ENCODE data around the gene FGF14.
A peak's percentile ranks its signal among the peaks of the same experiment; 100 is the strongest.
"Not testable (repeated sequence)": the region's sequence is repeated elsewhere in the genome, so short reads cannot be mapped to it uniquely, and the experiment has no call there.

Gene FGF14

GRCh38 chr13:102187313-102187712, 214.5 kb downstream of the FGF14 start:
- DNase-seq = no peak

GRCh38 chr13:102185375-102185984, 216.4 kb downstream of the FGF14 start:
- DNase-seq = no peak

GRCh38 chr13:102183509-102184182, 218.2 kb downstream of the FGF14 start:
- no peak for DNase-seq

GRCh38 chr13:102182170-102182569, 219.7 kb downstream of the FGF14 start:
- DNase-seq = no peak

GRCh38 chr13:102177431-102177830, 224.4 kb downstream of the FGF14 start:
- DNase-seq = no peak

GRCh38 chr13:102176846-102177245, 225.0 kb downstream of the FGF14 start:
- DNase-seq = peak; percentile 87

GRCh38 chr13:102172406-102172805, 229.4 kb downstream of the FGF14 start:
- DNase-seq = no peak

GRCh38 chr13:102170305-102170704, 231.5 kb downstream of the FGF14 start:
- DNase-seq = no peak

GRCh38 chr13:102169471-102170015, 232.3 kb downstream of the FGF14 start:
- no peak for DNase-seq

GRCh38 chr13:102152790-102153189, 249.1 kb downstream of the FGF14 start:
- DNase-seq = no peak

GRCh38 chr13:102147353-102147752, 254.5 kb downstream of the FGF14 start:
- no peak for DNase-seq

GRCh38 chr13:102145750-102146149, 256.1 kb downstream of the FGF14 start:
- no peak for DNase-seq

- no peak for DNase-seq
These were observed 259.4 kb downstream of the FGF14 start for GRCh38 chr13:102142473-102142826.

- DNase-seq = no peak
These were observed 260.0 kb downstream of the FGF14 start for GRCh38 chr13:102141625-102142472.

- no peak for DNase-seq
These were observed 262.2 kb downstream of the FGF14 start for GRCh38 chr13:102139626-102140025.

- no peak for DNase-seq
These were observed 263.1 kb downstream of the FGF14 start for GRCh38 chr13:102138635-102139190.

GRCh38 chr13:102137904-102138303, 263.9 kb downstream of the FGF14 start:
- DNase-seq = not testable (repeated sequence)

GRCh38 chr13:102136735-102137296, 265.0 kb downstream of the FGF14 start:
- DNase-seq = no peak

- no peak for DNase-seq
These were observed 269.0 kb downstream of the FGF14 start for GRCh38 chr13:102132777-102133295.

- DNase-seq = no peak
These were observed 270.6 kb downstream of the FGF14 start for GRCh38 chr13:102131246-102131645.

- peak; percentile 11 for DNase-seq
These were observed 273.5 kb downstream of the FGF14 start for GRCh38 chr13:102128216-102128810.

GRCh38 chr13:102127153-102127552, 274.7 kb downstream of the FGF14 start:
- DNase-seq = no peak
